Activated CD8-positive, alpha-beta memory T cell treated with anti-CD3 and anti-CD28 coated beads for 24 hours (primary cell): ENCODE results near the gene MAP3K21.
A peak's percentile ranks its signal among the peaks of the same experiment; 100 is the strongest.

Experiments used
- DNase-seq: peaks from one replicate; pipeline ENCODE4 v3.0.0-alpha.2; 2020

The MAP3K21 gene

DNA sequence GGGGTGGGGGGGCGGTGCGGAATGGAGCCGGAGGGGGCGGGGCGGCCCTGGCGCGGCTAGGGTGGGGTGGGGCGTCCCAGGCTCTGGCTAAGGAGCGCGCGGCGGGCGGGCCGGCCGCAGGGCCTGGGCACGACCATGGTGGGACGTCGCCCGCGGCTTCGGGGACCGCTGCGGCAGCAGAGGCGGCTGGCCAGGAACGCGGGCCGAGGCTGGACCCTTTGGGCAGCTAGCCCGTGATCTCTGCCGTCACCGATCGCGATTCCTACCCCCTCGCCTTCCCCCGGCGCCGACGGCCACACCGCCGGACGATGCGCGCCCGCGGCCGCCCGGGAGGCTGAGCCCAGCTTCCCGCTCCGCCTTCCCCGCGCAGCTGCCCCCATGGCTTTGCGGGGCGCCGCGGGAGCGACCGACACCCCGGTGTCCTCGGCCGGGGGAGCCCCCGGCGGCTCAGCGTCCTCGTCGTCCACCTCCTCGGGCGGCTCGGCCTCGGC, at the start of gene MAP3K21:
Gene MAP3K21 (plus strand): TSS at position 74 of the 491 bp plus-strand sequence. CDS start 305 bp downstream, at position 379.
- no peak for DNase-seq

GRCh38 chr1:233278631-233279030, 48.9 kb upstream of the MAP3K21 start:
- no peak for DNase-seq

DNA sequence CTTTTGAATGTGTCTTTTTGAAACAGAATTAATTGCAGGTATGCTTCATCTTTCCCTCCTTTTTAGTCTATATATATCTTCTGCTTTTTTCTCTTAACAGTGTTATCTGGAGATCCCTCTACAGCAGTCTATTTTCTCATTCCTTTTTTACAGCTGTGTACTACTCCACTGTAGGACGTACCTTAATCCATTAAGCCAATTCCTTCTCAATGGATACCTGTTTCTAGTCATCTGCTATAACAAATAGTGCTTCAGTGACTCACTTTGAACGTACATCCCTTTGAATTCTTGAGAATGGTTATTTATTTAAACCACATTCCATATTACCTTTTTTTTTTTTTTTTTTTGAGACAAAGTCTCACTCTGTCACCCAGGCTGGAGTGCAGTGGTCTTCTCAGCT, 47.6 kb upstream of the MAP3K21 start:
- no peak for DNase-seq

DNA sequence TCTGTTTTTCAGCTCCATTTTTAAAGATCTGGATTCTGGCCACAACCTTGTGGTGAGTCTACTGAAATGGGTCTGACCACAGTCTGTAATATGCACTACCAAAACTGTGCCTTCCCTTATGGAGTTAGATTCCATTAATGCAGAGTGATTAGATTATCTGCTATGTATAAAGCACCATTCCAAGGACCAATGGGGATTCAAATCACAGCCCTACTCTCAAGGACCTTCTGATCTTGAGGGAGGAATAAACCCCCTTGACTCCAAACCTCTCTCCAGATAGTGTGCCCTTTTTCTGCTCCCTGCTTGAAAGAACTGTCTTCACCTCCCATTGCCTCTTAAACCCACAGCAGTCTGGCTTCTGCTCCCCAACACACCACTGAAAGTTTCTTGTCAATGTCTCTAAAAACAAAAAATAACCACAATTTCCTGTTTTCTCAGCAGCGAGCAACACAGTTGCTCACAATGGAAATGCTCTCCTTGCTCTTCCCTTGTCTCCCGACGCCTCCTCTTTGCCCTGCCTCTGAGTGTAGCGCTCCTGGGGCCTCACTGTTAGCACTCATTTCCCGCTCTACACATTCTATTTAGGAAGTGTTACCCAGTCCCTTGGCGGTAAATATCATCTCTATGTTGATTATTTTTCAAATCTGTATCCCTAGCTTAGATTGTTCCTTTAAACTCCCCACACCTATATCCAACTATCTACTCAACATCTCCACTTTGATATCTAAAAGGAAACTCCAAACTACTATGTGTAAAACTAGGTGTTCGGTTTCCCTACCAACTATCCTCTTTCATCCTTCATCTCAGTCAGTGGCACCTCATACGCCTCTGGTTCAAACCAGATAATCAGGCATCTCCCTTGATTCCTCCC, 45.6 kb upstream of the MAP3K21 start:
- DNase-seq: no peak

DNA sequence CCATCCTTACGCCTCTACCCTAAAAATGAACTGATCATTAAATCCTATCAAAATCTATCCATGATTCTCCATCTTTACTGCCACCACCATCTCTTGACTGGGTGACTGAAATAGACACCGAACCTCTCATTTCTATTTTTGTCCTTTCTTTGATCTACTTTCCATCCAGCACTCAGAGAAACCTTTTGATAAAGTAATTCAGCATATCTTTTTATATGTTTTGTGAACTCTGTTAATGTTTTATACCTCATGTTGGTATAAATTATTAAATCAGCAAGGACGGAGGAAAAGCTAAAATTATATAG, 45.0 kb upstream of the MAP3K21 start:
- DNase-seq: no peak

GRCh38 chr1:233289676-233290075, 37.8 kb upstream of the MAP3K21 start:
- DNase-seq: no peak

DNA sequence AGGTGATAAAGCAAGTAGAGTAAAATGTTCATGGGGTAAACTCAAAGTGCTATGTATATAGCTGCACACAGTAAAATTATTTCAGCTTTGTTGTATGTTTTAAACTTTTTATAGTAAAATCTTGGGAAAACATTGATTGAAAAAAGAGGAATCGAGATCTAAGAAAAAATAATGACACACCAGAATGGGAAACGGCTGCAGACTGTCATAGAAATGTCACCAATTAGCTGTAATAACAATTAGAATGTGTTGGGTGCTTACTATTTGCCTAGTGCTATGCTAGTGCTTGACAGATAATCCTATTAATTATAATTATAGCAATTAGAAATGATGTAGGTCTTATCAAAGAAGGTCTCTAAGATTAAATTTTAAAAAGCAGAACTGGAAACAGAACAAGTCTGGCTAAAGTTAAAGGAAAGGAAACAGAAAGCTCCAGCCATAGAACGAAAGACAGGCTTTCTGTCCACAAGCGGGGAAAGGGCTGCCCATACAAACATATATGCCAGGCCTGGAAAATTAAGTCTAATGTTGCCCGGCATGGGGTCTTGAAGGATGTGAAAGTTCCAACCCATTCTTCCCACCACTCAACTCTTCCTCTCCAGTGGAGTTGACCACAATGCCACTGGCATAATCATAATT, 37.0 kb upstream of the MAP3K21 start:
- no peak for DNase-seq

DNA sequence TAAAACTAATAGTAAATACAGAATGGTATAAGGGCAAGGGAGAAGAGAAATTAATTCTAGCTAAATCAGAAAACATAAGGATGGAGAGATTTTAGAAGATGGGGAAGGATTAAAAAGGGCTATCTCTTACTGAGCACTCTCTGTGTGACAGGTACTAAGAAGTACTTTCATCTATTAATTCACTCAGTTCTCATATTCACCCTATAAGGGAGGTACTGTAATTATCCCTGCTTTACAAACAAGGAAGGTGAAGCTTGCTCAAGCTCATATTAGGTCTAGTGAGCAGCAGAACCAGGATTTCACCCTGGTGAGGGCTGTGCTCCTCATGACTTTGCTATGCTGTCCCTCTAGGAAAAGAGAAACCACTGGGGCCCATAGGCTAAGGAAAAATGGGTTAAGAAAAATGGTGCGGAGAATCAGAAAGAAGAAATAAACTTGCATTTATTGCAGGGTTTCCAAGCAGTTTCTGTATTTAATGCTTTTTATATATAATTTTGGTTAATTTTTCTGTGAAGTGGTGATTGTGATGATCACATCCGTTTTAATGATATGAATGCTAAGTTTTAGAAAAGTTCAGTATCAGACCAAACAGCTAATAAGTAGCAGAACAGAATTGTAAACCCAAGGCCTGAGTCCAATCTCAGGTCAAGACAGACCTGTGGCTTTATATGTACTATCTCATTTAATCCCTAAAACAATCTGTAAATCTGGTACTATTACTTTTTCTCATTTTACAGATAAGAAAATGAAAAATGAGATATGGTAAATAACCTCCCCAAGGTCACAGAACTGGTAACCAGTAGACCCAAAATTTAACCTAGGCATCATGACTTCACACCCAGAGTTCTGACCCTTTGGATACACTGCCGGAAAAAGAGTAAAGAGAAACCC, 33.7 kb upstream of the MAP3K21 start:
- no peak for DNase-seq

- no peak for DNase-seq
Observed at GRCh38 chr1:233294913-233295236, 32.6 kb upstream of the MAP3K21 start.

DNA sequence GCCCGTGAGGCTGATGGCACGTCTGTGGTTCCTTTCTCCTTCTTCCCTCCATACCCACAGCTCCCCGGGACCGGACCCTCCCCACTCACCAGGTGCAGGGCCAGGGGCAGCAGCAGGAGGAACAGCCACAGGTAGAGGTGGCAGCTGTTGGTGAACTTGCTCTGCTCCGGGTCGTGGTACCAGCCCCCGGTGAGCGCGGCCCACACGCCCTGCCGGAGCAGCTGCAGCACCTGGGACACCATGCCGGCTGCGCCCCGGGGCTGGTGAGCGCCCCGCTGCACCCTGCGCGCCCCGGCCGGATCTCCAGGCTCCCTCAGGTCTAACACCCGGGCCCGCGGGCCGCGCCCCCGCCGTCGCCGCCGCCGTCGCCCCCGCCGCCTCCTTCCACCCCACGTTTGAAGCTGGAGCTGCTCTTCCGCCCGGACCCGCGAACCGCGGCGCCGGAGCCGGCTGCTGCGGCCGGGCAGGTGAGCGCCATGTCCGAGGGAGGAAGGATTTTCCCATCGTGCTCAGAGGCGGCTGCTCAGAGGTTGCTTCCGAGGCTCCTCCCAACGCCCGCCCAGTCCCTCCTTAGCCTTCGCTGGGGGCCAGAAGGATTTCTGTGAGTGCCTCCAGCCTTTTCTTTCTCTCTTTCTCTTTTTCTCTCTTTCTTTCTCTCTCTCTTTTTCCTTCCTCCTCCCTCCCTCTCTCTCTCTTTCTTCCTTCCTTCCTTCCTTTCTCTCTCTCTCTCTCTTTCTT, 32.1 kb upstream of the MAP3K21 start, which contains the start of gene PCNX2:
Gene PCNX2 (minus strand): TSS at position 489 of the 738 bp plus-strand sequence. CDS start 247 bp downstream, at position 242.
- peak; percentile 86 for DNase-seq

DNA sequence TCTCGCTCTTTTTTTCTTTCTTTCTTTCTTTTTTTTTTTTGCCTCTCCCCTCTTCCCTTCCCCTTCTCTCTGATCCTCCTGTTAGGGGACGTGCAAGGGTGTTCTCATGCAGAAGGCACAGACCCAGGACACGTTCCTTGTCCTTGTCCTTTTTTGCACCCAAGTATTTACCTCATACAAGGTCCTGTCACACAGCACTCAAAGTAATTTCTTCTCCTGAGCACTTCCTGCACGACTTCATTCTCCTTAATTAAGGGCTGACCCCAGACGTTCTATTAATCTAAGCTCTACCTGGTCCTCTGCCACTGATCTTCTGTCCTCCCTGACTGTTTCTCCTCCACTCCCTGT, 31.6 kb upstream of the MAP3K21 start:
- DNase-seq: no peak

GRCh38 chr1:233299450-233299849, 28.1 kb upstream of the MAP3K21 start:
- no peak for DNase-seq

DNA sequence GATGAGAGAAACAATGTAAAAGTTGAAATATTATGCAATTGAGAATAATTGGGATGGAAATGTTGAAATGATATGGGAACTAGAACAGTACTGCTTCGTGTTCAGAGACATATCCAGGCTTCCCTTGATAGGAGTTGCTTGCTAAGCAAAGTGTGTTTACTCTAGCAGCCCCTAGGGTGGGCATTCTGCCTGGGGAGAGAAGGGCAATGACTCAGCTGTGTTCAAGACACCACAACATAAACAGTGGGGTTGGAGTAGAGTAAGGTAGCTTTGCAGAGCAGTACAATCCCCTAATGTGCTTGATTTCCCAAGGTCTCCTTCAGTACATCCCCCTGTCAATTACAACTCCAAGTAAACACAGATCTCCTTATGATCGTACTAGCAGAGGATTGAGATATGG, 27.2 kb upstream of the MAP3K21 start:
- DNase-seq: no peak

GRCh38 chr1:233304489-233305102, 22.9 kb upstream of the MAP3K21 start:
- DNase-seq: no peak

DNA sequence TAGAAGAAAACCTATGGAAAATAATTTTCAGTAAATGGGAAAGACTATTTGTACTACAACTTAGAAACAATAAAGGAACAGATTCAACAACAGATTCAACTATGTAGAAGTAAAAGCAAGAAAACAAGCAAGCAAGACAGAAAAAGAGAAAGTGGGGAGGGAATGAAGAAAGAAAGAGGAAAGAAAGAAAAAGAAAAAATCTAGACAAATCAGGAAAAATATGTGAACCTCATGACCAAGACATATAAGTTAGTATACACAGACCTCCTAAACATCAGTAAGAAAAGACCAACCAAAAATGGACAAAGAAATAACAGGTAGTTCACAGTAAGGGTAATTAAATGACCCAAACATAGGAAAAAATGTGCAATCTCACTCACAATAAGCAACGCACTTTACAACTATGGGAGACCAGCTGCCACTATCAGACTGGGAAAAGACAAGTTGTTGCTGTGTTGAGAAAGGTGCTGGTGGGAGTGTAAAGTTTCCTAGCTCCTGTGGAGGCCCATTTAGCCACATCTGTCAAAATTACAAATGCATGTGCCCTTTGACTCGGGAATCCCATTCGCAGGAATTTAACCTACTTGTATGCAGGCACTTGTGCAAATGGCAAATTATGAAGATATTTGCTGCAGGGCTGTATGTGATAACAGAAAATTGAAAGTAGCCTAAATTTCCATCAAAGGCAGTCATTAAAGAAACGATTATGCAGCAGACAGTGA, 13.9 kb upstream of the MAP3K21 start:
- DNase-seq: no peak

GRCh38 chr1:233315718-233316301, 11.7 kb upstream of the MAP3K21 start:
- no peak for DNase-seq

DNA sequence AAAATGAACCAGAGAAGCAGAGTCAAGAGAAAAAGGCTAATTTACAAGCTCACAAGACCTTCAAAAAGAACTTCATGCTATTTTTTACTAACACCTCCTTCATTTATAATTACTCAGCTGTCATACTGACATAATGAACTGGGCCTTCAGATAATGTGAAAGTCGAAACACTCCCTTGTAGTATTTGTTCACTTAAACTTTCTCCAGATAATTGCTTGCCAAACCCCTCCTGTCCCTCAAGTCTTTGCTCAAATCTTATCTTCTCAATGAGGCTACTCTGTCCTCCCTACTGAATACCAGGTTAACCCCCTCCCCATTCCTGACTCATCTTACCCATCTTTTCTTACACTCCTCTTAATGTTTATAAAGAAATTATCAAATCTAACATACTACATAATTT, 11.1 kb upstream of the MAP3K21 start:
- DNase-seq: no peak

DNA sequence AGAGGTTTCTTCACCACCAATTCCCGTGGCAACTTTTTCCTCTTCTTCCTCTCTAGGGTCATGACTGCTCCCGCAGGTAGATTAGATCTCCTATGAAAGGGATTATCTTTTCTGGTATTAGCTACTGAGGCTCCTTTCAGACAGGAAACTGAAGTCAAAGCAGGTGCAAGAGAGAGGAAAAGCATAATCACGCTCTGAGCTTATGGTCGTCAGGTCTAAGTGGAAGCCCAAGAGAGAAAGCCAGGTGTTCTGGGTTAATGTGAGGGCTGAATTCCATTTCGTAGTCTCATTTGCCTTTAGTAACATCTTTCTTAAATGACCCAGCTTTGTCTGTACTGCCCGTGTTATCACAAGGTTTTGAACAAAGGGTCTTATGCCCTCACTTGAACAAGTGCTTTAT, 8.3 kb upstream of the MAP3K21 start:
- no peak for DNase-seq

GRCh38 chr1:233320023-233320422, 7.5 kb upstream of the MAP3K21 start:
- no peak for DNase-seq

GRCh38 chr1:233323718-233324117, 3.8 kb upstream of the MAP3K21 start:
- DNase-seq: no peak

DNA sequence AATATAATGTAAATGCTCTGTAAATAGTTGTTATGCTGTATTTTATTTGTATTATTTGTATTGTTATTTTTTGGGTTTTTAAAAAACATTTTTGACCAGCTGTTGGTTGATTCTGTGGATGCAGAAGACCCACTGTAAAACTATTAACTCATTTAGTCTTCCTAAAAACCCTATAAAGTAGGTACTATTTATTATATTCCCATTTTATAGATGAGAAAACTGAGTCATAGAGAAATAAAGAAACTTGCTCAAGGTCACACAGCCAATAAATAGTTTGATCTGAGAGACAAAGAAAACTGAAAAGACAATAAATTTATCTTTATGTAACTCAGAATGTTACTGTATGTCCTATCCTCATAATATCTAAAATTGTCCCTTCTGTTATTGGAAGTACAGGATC, 1.2 kb upstream of the MAP3K21 start:
- DNase-seq: no peak
